Measurements from ENCODE around the gene SLC35F3.

DNA sequence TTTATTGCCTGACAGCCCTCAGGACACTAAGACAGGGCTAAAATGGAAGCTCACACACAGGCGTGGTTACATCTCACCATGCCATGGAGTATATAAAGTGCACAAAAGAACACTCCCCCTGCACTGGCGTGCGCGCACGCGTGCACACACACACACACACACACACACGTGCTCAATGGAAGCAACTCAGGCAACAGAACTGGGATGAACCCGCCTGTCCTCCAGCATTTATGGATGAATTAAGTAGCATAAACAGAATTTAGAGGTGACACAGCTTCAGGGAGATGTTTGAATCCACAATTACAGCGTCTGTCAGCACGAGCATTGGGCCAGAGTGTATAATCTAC lies 322.3 kb downstream of the SLC35F3 start:
- TF ChIP-seq CTCF (IDR thresholded peaks at IDR 0.05; ENCODE audit: insufficient read depth, low read length, poor library complexity, severe bottlenecking) (no peak), EZH2phosphoT487 (conservative IDR thresholded peaks at IDR 0.05; ENCODE audit: low read length) (no peak)
